Psoas muscle (tissue), 8 donors: ENCODE data around the gene EFTUD2. TPM values are rescaled to one million over a fixed set of nuclear protein-coding genes. Genes with fewer than 3 reads are reported as not detected.

ENCODE experiments used
- ATAC-seq, 4 donors: fragments of 200-7000 bp; cut with Tn5 transposase; one replicate each; pipeline ENCODE4 v1.9.1; 2020; ENCODE audit warnings: moderate library complexity in 3 of 4, mild to moderate bottlenecking in 2 of 4
- DNase-seq, 2 donors: peaks; one replicate each; pipeline ENCODE4 v3.0.0-alpha.2; 2020
- H3K27ac ChIP-seq: fragments of 200-600 bp; one replicate; pipeline ENCODE4 v1.8.0; 2022
- H3K27me3 ChIP-seq, 3 donors: fragments of 200-600 bp in 1 of 3; one replicate each; pipeline versions ENCODE4 v1.6.1 to v1.8.0; 2013 to 2022; ENCODE audit warnings: low read length in 2 of 3, mild to moderate bottlenecking in 2 of 3, moderate library complexity in 1 of 3; ENCODE audit not compliant: insufficient read depth in 3 of 3
- H3K36me3 ChIP-seq, 2 donors: fragments of 200-600 bp in 1 of 2; one replicate each; pipeline versions ENCODE4 v1.6.1 to v1.8.0; 2013 to 2022; ENCODE audit warnings: low read depth in 1 of 2, mild to moderate bottlenecking in 1 of 2, moderate library complexity in 1 of 2; ENCODE audit not compliant: insufficient read depth in 1 of 2
- H3K4me1 ChIP-seq: fragments of 200-600 bp; one replicate; pipeline ENCODE4 v1.8.0; 2022
- H3K4me3 ChIP-seq: fragments of 200-600 bp; one replicate; pipeline ENCODE4 v1.8.0; 2022; ENCODE audit warnings: mild to moderate bottlenecking
- H3K9me3 ChIP-seq: fragments of 200-600 bp; one replicate; pipeline ENCODE4 v1.8.0; 2022
- CTCF ChIP-seq: fragments of 200-600 bp; IDR thresholded peaks from one replicate; pipeline ENCODE4 v1.8.0; 2022; ENCODE audit warnings: antibody characterized with exemption
- WGBS, 3 donors: extraction: QIAGEN DNeasy Blood & Tissue Kit; methylation state at CpG; one replicate each; pipeline versions ENCODE4 v1.1.6 to v1.1.7; 2013; 5-methylcytosine and 5-hydroxymethylcytosine counted together
- intact Hi-C, 2 donors: fragments of 100-400 bp; cut with DNase I; formaldehyde crosslinking; loops; one replicate each; pipeline versions ENCODE4 v1.11.0 to v1.14.2; 2022
- polyA plus RNA-seq, 3 donors: library from polyadenylated mRNA; stranded (reverse); fragments of 200-250 nt; gene quantifications; one replicate each; pipeline ENCODE4 v1.2.3, GENCODE V29; 2013
- total RNA-seq, 4 donors: library from RNA; stranded (reverse); fragmentation: NEBNext Ultra II Directional in 2 of 4; extraction: Animal tissue kit (Norgen Biotek cat#: 25700) in 2 of 4; gene quantifications; one replicate each; pipeline versions ENCODE4 v1.2.1 to v1.2.4, GENCODE V29; 2021 to 2023
- donor health status: healthy with polysubstance abuse.
- donor health status: DM: no; HTN: no; CAD: no; lungs with moderate emphysema.
- donor health status: Bipolar disorder and iron deficiency.
- donor health status: healthy.
- donor health status: DM: yes; HTN: yes; CAD: no.
- donor health status: DM: no; HTN: no; CAD: no.
- donor health status: DM: no; HTN: no; CAD: no.
- donor health status: DM: yes; HTN: yes; CAD: no.

EFTUD2 gene
- total and polyA plus RNA-seq, 7 donors = 46.0 to 114 (median 102) TPM

- TF ChIP-seq CTCF = no peak
- Histone ChIP-seq H3K9me3 (no peaks in the 10 kb centered on the region), H3K36me3 (no peaks in the 10 kb centered on the region), H3K27me3 (peaks cover 0 to 12% (median 3%) of the 10 kb centered on the region in 3 donors), H3K4me1 (no peaks in the 10 kb centered on the region), H3K27ac (no peak overlapping the region), H3K4me3 (no peak overlapping the region)
- intact Hi-C loops = no loop called here
- DNase-seq = no peak
- 66 to 73% (median 71%) methylated on average over 16 to 18 of the region's 18 CpGs for WGBS, 3 donors
- no peak for ATAC-seq
Observed at GRCh38 chr17:44906763-44907728, 7.8 kb upstream of the EFTUD2 start.

GRCh38 chr17:44906010-44906646, 6.9 kb upstream of the EFTUD2 start:
- no peak overlapping the region for H3K27ac ChIP-seq
- no peaks in the 10 kb centered on the region for H3K4me1 ChIP-seq
- no peaks in the 10 kb centered on the region for H3K36me3 ChIP-seq
- no peaks in the 10 kb centered on the region for H3K9me3 ChIP-seq
- peaks cover 0 to 5% (median 3%) of the 10 kb centered on the region in 3 donors for H3K27me3 ChIP-seq
- TF ChIP-seq CTCF = no peak
- intact Hi-C loops = no loop called here
- no peak overlapping the region for H3K4me3 ChIP-seq
- ATAC-seq (peak in 2 of 4 donors; percentile 20 to 26), DNase-seq (no peak)
- WGBS, 3 donors = 84 to 86% (median 85%) methylated on average over 10 of the region's 10 CpGs

- intact Hi-C loops = no loop called here
- H3K9me3 ChIP-seq = no peaks in the 10 kb centered on the region
- peaks cover under 1% of the 10 kb centered on the region for H3K4me1 ChIP-seq
- H3K27me3 ChIP-seq = peaks cover 0 to 3% (median 0%) of the 10 kb centered on the region in 3 donors
- no peak for TF ChIP-seq CTCF
- WGBS, 3 donors = 79 to 80% (median 80%) methylated on average over 9 of the region's 9 CpGs
- no peak for DNase-seq
- no peak overlapping the region for H3K27ac ChIP-seq
- no peak overlapping the region for H3K4me3 ChIP-seq
- no peaks in the 10 kb centered on the region for H3K36me3 ChIP-seq
- ATAC-seq = no peak
Observed at GRCh38 chr17:44905006-44906000, 6.1 kb upstream of the EFTUD2 start.
